Tibial nerve (tissue), 4 donors: ENCODE measurements around the gene SMYD3.

Experiments used
- EP300 ChIP-seq, 2 donors: sonication (generic); formaldehyde crosslinking; IDR thresholded peaks; one replicate each; pipeline ENCODE4 v1.6.1; 2017; ENCODE audit warnings: antibody characterized with exemption in 2 of 2, mild to moderate bottlenecking in 1 of 2
- TF ChIP-seq, protein P1 (sequence below), 5 experiments: fragments of 200-600 bp in 3 of 5; fragments of 450-650 bp in 2 of 5; sonication (generic) in 3 of 5; IDR thresholded peaks; one replicate each; pipeline ENCODE4 v1.5.1; 2016 to 2019; ENCODE audit warnings: antibody characterized with exemption in 5 of 5, mild to moderate bottlenecking in 3 of 5, moderate library complexity in 2 of 5

DNA sequence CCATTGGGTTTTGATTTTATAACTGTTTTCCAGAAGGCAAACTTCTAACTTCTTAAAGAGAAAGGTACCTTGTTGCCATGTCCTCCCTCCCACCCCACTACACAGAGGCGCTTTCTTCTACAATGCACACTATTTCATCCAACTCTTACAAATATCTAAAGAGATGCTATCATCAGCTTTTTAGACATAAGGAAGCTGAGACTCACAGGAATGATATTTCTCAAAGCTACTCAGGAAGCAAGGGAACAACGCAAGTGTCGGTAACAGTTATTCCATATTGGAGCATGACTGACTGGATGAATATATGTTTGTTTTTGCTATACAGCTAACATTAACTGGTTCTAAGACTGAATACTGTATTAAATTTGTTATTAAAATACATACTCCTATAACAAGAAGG lies 318.0 kb downstream of the SMYD3 start:
- no peak for TF ChIP-seq EP300 (IDR thresholded peaks at IDR 0.05)
- TF ChIP-seq, protein P1, sequence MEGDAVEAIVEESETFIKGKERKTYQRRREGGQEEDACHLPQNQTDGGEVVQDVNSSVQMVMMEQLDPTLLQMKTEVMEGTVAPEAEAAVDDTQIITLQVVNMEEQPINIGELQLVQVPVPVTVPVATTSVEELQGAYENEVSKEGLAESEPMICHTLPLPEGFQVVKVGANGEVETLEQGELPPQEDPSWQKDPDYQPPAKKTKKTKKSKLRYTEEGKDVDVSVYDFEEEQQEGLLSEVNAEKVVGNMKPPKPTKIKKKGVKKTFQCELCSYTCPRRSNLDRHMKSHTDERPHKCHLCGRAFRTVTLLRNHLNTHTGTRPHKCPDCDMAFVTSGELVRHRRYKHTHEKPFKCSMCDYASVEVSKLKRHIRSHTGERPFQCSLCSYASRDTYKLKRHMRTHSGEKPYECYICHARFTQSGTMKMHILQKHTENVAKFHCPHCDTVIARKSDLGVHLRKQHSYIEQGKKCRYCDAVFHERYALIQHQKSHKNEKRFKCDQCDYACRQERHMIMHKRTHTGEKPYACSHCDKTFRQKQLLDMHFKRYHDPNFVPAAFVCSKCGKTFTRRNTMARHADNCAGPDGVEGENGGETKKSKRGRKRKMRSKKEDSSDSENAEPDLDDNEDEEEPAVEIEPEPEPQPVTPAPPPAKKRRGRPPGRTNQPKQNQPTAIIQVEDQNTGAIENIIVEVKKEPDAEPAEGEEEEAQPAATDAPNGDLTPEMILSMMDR (IDR thresholded peaks at IDR 0.05): no peak
